Right atrium auricular region (tissue), 2 donors: Measurements from ENCODE around the gene SPON1. TPM values are rescaled to one million over a fixed set of nuclear protein-coding genes. Genes with fewer than 3 reads are reported as not detected.

Source experiments
- DNase-seq: peaks from one replicate; pipeline ENCODE4 v3.0.0-alpha.2; 2019; ENCODE audit warnings: low spot score
- H3K27ac ChIP-seq, 2 donors: fragments of 200-600 bp; sonication (generic); 1 replicate in 1 of 2; 2 replicates in 1 of 2; pipeline ENCODE4 v1.5.1; 2016 to 2019
- H3K27me3 ChIP-seq, 2 donors: fragments of 200-600 bp; sonication (generic); one replicate each; pipeline versions ENCODE4 v1.5.1 to v1.6.0; 2017 to 2019
- H3K36me3 ChIP-seq: fragments of 200-600 bp; sonication (generic); one replicate; pipeline ENCODE4 v1.5.1; 2016
- H3K4me1 ChIP-seq, 2 donors: fragments of 200-600 bp; sonication (generic); one replicate each; pipeline versions ENCODE4 v1.5.1 to v1.6.0; 2017 to 2019
- H3K4me3 ChIP-seq, 2 donors: fragments of 200-600 bp; sonication (generic); 1 replicate in 1 of 2; 2 replicates in 1 of 2; pipeline ENCODE4 v1.5.1; 2017 to 2019; ENCODE audit warnings: mild to moderate bottlenecking in 1 of 2, moderate library complexity in 1 of 2
- H3K9me3 ChIP-seq, 2 donors: fragments of 200-600 bp; sonication (generic); one replicate each; pipeline ENCODE4 v1.5.1; 2019
- CTCF ChIP-seq, 2 donors: fragments of 200-600 bp; sonication (generic); IDR thresholded peaks; one replicate each; pipeline ENCODE4 v1.5.1; 2019; ENCODE audit warnings: antibody characterized with exemption in 2 of 2
- total RNA-seq, 2 donors: library from RNA; depleted of rRNA; stranded (reverse); fragments of >200 nt; gene quantifications; one replicate each; pipeline ENCODE4 v1.1.0, GENCODE V29; 2016

Gene SPON1
- total RNA-seq, 2 donors from 2014 or later: 22.8 to 27.0 TPM

- DNase-seq: no peak
- TF ChIP-seq CTCF (IDR thresholded peaks at IDR 0.05): no peak
- H3K9me3 ChIP-seq: no peaks in the 10 kb centered on the region
- no peaks in the 10 kb centered on the region for H3K27me3 ChIP-seq
- H3K36me3 ChIP-seq: no peaks in the 10 kb centered on the region
- no peak overlapping the region for H3K27ac ChIP-seq
- no peak overlapping the region for H3K4me3 ChIP-seq
- H3K4me1 ChIP-seq: peaks cover 0 to 48% of the 10 kb centered on the region in 2 donors
Measured at GRCh38 chr11:14308897-14309387, 346.4 kb downstream of the SPON1 start.

- no peak overlapping the region for H3K4me3 ChIP-seq
- H3K36me3 ChIP-seq: no peaks in the 10 kb centered on the region
- H3K4me1 ChIP-seq: peaks cover 0 to 44% of the 10 kb centered on the region in 2 donors
- no peak for TF ChIP-seq CTCF (IDR thresholded peaks at IDR 0.05)
- no peak overlapping the region for H3K27ac ChIP-seq
- no peaks in the 10 kb centered on the region for H3K9me3 ChIP-seq
- H3K27me3 ChIP-seq: no peaks in the 10 kb centered on the region
- no peak for DNase-seq
Measured at GRCh38 chr11:14309425-14310192, 347.1 kb downstream of the SPON1 start.

- Histone ChIP-seq H3K4me1 (peaks cover 0 to 44% of the 10 kb centered on the region in 2 donors), H3K9me3 (no peaks in the 10 kb centered on the region), H3K36me3 (no peaks in the 10 kb centered on the region), H3K4me3 (no peak overlapping the region), H3K27me3 (no peaks in the 10 kb centered on the region), H3K27ac (no peak overlapping the region)
- no peak for TF ChIP-seq CTCF (IDR thresholded peaks at IDR 0.05)
- no peak for DNase-seq
Measured at GRCh38 chr11:14310679-14311078, 348.2 kb downstream of the SPON1 start.

- H3K4me1 ChIP-seq: peaks cover 0 to 44% of the 10 kb centered on the region in 2 donors
- H3K27ac ChIP-seq: no peak overlapping the region
- no peaks in the 10 kb centered on the region for H3K27me3 ChIP-seq
Measured at GRCh38 chr11:14312736-14313438, 350.4 kb downstream of the SPON1 start.

GRCh38 chr11:14314127-14314526 is 351.6 kb downstream of the SPON1 start:
- DNase-seq: no peak
- no peak for TF ChIP-seq CTCF (IDR thresholded peaks at IDR 0.05)
- H3K4me1 ChIP-seq: peaks cover 0 to 34% of the 10 kb centered on the region in 2 donors

More at GRCh38 chr11:14312736-14313438, 350.4 kb downstream of the SPON1 start:
- Histone ChIP-seq H3K9me3 (no peaks in the 10 kb centered on the region), H3K4me3 (no peak overlapping the region), H3K36me3 (no peaks in the 10 kb centered on the region)
- no peak for DNase-seq
- no peak for TF ChIP-seq CTCF (IDR thresholded peaks at IDR 0.05)

More at GRCh38 chr11:14314127-14314526, 351.6 kb downstream of the SPON1 start:
- Histone ChIP-seq H3K27ac (no peak overlapping the region), H3K27me3 (no peaks in the 10 kb centered on the region), H3K36me3 (no peaks in the 10 kb centered on the region), H3K9me3 (no peaks in the 10 kb centered on the region), H3K4me3 (no peak overlapping the region)
